Measurements from ENCODE around the gene NEK5. TPM values are rescaled to one million over a fixed set of nuclear protein-coding genes. Genes with fewer than 3 reads are reported as not detected.

NEK5 gene
- total RNA-seq, 1 donor from 2014 or later: 0.50 TPM

DNA sequence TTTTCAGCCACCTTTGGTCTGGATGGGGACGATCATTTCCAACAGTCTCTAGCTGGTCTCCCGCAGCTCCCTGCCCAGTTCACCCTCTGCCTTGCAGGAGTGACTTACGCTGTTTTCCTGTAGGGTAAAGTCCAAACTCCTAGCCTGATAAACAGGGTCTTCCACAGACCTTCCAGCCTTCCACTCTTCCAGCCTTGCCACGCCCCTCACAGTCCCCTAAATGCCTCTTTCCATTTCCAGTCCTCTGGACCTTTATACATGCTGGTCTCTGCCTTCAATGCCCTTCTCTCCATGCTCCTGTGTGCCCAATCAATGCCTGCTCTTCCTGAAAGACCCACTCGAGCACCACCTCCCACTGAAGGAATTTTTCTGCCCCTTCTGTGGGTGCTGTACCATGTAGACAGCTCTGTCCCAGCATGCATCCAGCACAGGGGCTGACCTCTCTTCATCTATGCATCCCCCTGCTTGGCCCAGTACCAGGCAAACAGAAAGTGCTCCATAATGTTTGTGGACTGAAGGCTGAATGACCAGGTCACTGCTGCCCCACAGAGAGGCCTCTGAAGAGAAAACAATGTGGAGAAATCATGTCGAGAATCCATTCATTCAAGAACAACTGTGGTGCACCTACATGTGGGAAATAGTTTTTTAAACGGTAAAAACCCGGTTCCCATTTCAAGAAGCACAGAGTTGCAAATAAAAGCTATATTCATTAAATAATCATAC, 122.2 kb downstream of the NEK5 start:
- TF ChIP-seq CTCF (IDR thresholded peaks at IDR 0.05; ENCODE audit: insufficient read depth, low read depth, low read length): no peak
- TF ChIP-seq EZH2 (IDR thresholded peaks at IDR 0.05; ENCODE audit: insufficient read depth, low read length): no peak
- H4K20me1 ChIP-seq (ENCODE audit: insufficient read depth, low read length): no peaks in the 10 kb centered on the region
- no peak overlapping the region for H3K27ac Mint-ChIP-seq (ENCODE audit: unreplicated experiment)
- H3K36me3 Mint-ChIP-seq (ENCODE audit: low read depth, unreplicated experiment): peaks cover 8% of the 10 kb centered on the region
- no peak for FAIRE-seq
- no peak overlapping the region for H3K9ac ChIP-seq (ENCODE audit: low read length)
- no peaks in the 10 kb centered on the region for H3K79me2 ChIP-seq (ENCODE audit: insufficient read depth, low read length)
- H3K4me3 ChIP-seq (ENCODE audit: insufficient read depth, low read depth, low read length): no peak overlapping the region
- DNase-seq (ENCODE audit: low read depth): no peak
- H2AFZ ChIP-seq (ENCODE audit: low read depth, low read length): no peak overlapping the region
- H3K27ac ChIP-seq (ENCODE audit: low read depth, low read length): no peak overlapping the region
- H3K9me3 Mint-ChIP-seq (ENCODE audit: unreplicated experiment): peaks cover 3% of the 10 kb centered on the region
- peaks cover 12% of the 10 kb centered on the region for H3K27me3 ChIP-seq (ENCODE audit: insufficient read depth, low read length)
- peaks cover 9% of the 10 kb centered on the region for H3K27me3 Mint-ChIP-seq (ENCODE audit: low read depth, unreplicated experiment)
- H3K4me1 Mint-ChIP-seq (ENCODE audit: low read depth, unreplicated experiment): peaks cover 3% of the 10 kb centered on the region
- H3K4me3 Mint-ChIP-seq (ENCODE audit: unreplicated experiment): no peak overlapping the region
- H3K4me1 ChIP-seq (ENCODE audit: insufficient read depth, low read length): peaks cover 4% of the 10 kb centered on the region
- H3K36me3 ChIP-seq (ENCODE audit: insufficient read depth, low read length): no peaks in the 10 kb centered on the region
- no peak overlapping the region for H3K4me2 ChIP-seq (ENCODE audit: low read length)
- H3K9me3 ChIP-seq (ENCODE audit: insufficient read depth, low read depth, low read length): no peaks in the 10 kb centered on the region

DNA sequence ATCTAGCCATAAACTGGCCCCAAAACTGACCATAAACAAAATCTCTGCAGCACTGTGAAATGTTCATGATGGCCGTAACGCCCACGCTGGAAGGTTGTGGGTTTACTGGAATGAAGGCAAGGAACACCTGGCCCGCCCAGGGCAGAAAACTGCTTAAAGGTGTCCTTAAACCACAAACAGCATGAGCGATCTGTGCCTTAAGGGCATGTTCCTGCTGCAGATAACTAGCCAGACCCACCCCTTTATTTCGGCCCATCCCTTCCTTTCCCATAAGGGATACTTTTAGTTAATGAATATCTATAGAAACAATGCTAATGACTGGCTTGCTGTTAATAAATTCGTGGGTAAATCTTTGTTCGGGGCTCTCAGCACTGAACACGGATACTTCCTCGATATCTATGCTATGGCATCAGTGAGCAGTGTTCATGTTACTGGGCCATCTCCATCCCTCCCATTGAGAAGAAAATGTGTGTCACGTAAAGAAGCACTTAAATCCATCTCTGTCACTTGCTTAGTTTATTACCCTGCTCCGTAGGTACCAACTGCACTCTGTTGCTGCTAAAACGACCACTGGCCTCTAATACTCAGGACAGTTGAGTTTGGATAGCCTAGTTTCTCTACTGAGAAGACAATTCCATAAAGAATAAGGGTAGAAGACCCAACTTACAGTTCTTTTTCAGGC, 122.9 kb downstream of the NEK5 start:
- H3K27me3 ChIP-seq (ENCODE audit: insufficient read depth, low read length): peaks cover 12% of the 10 kb centered on the region
- no peak overlapping the region for H2AFZ ChIP-seq (ENCODE audit: low read depth, low read length)
- Mint-ChIP-seq H3K36me3 (ENCODE audit: low read depth, unreplicated experiment) (peaks cover 8% of the 10 kb centered on the region), H3K27ac (ENCODE audit: unreplicated experiment) (no peak overlapping the region), H3K9me3 (ENCODE audit: unreplicated experiment) (peaks cover 3% of the 10 kb centered on the region), H3K27me3 (ENCODE audit: low read depth, unreplicated experiment) (peaks cover 9% of the 10 kb centered on the region), H3K4me3 (ENCODE audit: unreplicated experiment) (no peak overlapping the region), H3K4me1 (ENCODE audit: low read depth, unreplicated experiment) (peaks cover 3% of the 10 kb centered on the region)
- no peaks in the 10 kb centered on the region for H4K20me1 ChIP-seq (ENCODE audit: insufficient read depth, low read length)
- no peaks in the 10 kb centered on the region for H3K9me3 ChIP-seq (ENCODE audit: insufficient read depth, low read depth, low read length)
- no peak for FAIRE-seq
- no peak for TF ChIP-seq CTCF (IDR thresholded peaks at IDR 0.05; ENCODE audit: insufficient read depth, low read depth, low read length)
- no peak for TF ChIP-seq EZH2 (IDR thresholded peaks at IDR 0.05; ENCODE audit: insufficient read depth, low read length)
- H3K79me2 ChIP-seq (ENCODE audit: insufficient read depth, low read length): no peaks in the 10 kb centered on the region
- no peak overlapping the region for H3K27ac ChIP-seq (ENCODE audit: low read depth, low read length)
- H3K4me3 ChIP-seq (ENCODE audit: insufficient read depth, low read depth, low read length): no peak overlapping the region
- H3K36me3 ChIP-seq (ENCODE audit: insufficient read depth, low read length): no peaks in the 10 kb centered on the region
- no peak for DNase-seq (ENCODE audit: low read depth)
- no peak overlapping the region for H3K9ac ChIP-seq (ENCODE audit: low read length)
- H3K4me2 ChIP-seq (ENCODE audit: low read length): no peak overlapping the region
- H3K4me1 ChIP-seq (ENCODE audit: insufficient read depth, low read length): peaks cover 2% of the 10 kb centered on the region

Data from astrocyte (in vitro differentiated cells and primary cell).